Endothelial cell of umbilical vein (primary cell): Measurements from ENCODE around the gene LRRC8A. TPM values are rescaled to one million over a fixed set of nuclear protein-coding genes. Genes with fewer than 3 reads are reported as not detected.

Experiments
- Bru-seq: library from RNA; stranded (reverse); fragments of 400-500 nt; gene quantifications from one replicate; lab custom pipeline; 2021; lab: Mats Ljungman, UMichigan
- BruChase-seq, 2 experiments: library from RNA; stranded (reverse); fragments of 400-500 nt; gene quantifications; one replicate each; lab custom pipeline; 2021; lab: Mats Ljungman, UMichigan
- BruUV-seq: library from RNA; stranded (reverse); fragments of 400-500 nt; replicated peaks from 2 replicates; lab custom pipeline; 2021; lab: Mats Ljungman, UMichigan
- CTCF ChIA-PET: fragments of 300-600, 350-600 bp; sonication (Branson Sonifier 250); formaldehyde crosslinking; loops from one replicate; lab custom pipeline; 2021; ENCODE audit warnings: antibody characterized with exemption, inconsistent platforms; lab: Charles Lee
- POLR2A ChIA-PET: fragments of 300-600, 350-600 bp; sonication (Branson Sonifier 250); formaldehyde crosslinking; loops from one replicate; lab custom pipeline; 2021; ENCODE audit warnings: antibody characterized with exemption, inconsistent platforms; lab: Charles Lee
- DNase-seq: peaks from one replicate; pipeline ENCODE4 v3.0.0-alpha.2; 2011; ENCODE audit warnings: low read depth, low spot score
- FAIRE-seq: peaks from 2 replicates; lab custom pipeline; 2011; peaks lifted over from hg19 to GRCh38; lab: Jason Lieb, UNC
- H2AFZ ChIP-seq: 2 replicates; pipeline ENCODE4 v1.6.0; 2012; ENCODE audit warnings: low read depth, low read length, control low read depth, inconsistent platforms
- H3K27ac ChIP-seq: 2 replicates; pipeline ENCODE4 v1.5.1; 2011; ENCODE audit warnings: low read depth, mild to moderate bottlenecking, control low read depth, low read length, moderate library complexity; ENCODE audit not compliant: insufficient read depth
- H3K27me3 ChIP-seq, 2 experiments: 2 replicates each; pipeline versions ENCODE4 v1.6.0 to v1.6.1; 2011; ENCODE audit warnings: low read length in 2 of 2, mixed read lengths in 1 of 2; ENCODE audit not compliant: control insufficient read depth in 2 of 2, insufficient read depth in 2 of 2
- H3K36me3 ChIP-seq, 2 experiments: 2 replicates in 1 of 2; 3 replicates in 1 of 2; pipeline ENCODE4 v1.5.1; 2011; ENCODE audit warnings: low read length in 2 of 2, mild to moderate bottlenecking in 1 of 2, moderate library complexity in 1 of 2; ENCODE audit not compliant: control insufficient read depth in 2 of 2, insufficient read depth in 2 of 2; ENCODE audit errors: extremely low read depth in 1 of 2
- H3K4me1 ChIP-seq: 3 replicates; pipeline ENCODE4 v1.5.1; 2011; ENCODE audit warnings: mild to moderate bottlenecking, low read length; ENCODE audit not compliant: control insufficient read depth, insufficient read depth; ENCODE audit errors: extremely low read depth
- H3K4me2 ChIP-seq: 2 replicates; pipeline ENCODE4 v1.6.1; 2011; ENCODE audit warnings: low read length, control low read depth, mixed read lengths; ENCODE audit not compliant: insufficient read depth
- H3K4me3 ChIP-seq, 3 experiments: fragments of 200-600 bp in 1 of 3; sonication (generic), shearing (Covaris generic) in 1 of 3; replicated peaks in 1 of 3; 2 replicates each; pipeline ENCODE4 v1.5.1; 2011 to 2016; ENCODE audit warnings: control low read depth in 3 of 3, low read length in 3 of 3, mild to moderate bottlenecking in 2 of 3, inconsistent platforms in 1 of 3, low read depth in 1 of 3, moderate library complexity in 1 of 3; ENCODE audit not compliant: insufficient read depth in 1 of 3
- H3K79me2 ChIP-seq: 2 replicates; pipeline ENCODE4 v1.6.0; 2012; ENCODE audit warnings: low read length, inconsistent platforms; ENCODE audit not compliant: control insufficient read depth, insufficient read depth
- H3K9ac ChIP-seq: replicated peaks from 2 replicates; pipeline ENCODE3; 2011; ENCODE audit warnings: low read length, control low read depth; ENCODE audit not compliant: insufficient read depth; ENCODE audit errors: extremely low read depth
- H3K9me1 ChIP-seq: replicated peaks from 3 replicates; pipeline ENCODE4 v1.6.0; 2011; ENCODE audit warnings: mild to moderate bottlenecking, low read length; ENCODE audit not compliant: control insufficient read depth, insufficient read depth; ENCODE audit errors: extremely low read depth
- H3K9me3 ChIP-seq: replicated peaks from 2 replicates; pipeline ENCODE4 v1.5.1; 2012; ENCODE audit warnings: low read length, inconsistent platforms; ENCODE audit not compliant: control insufficient read depth, insufficient read depth
- H4K20me1 ChIP-seq: replicated peaks from 2 replicates; pipeline ENCODE3; 2011; ENCODE audit warnings: mild to moderate bottlenecking, low read length; ENCODE audit not compliant: control insufficient read depth, insufficient read depth; ENCODE audit errors: extremely low read depth
- EZH2 ChIP-seq: IDR thresholded peaks from 2 replicates; pipeline ENCODE4 v1.6.1; 2012; ENCODE audit warnings: borderline replicate concordance, low read depth, mild to moderate bottlenecking, moderate library complexity, low read length, inconsistent platforms; ENCODE audit not compliant: severe bottlenecking
- FOS ChIP-seq: IDR thresholded peaks from 2 replicates; pipeline ENCODE4 v1.6.1; 2011; ENCODE audit warnings: mild to moderate bottlenecking, low read length, moderate library complexity, borderline replicate concordance; ENCODE audit not compliant: insufficient read depth
- GATA2 ChIP-seq: IDR thresholded peaks from 2 replicates; pipeline ENCODE4 v1.7.0; 2011; ENCODE audit warnings: low read depth, mild to moderate bottlenecking, moderate library complexity, mixed read lengths, low read length; ENCODE audit not compliant: insufficient read length, insufficient read depth
- JUN ChIP-seq: IDR thresholded peaks from 2 replicates; pipeline ENCODE4 v1.6.1; 2011; ENCODE audit warnings: borderline replicate concordance, low read depth; ENCODE audit not compliant: insufficient read length, insufficient read depth
- POLR2A ChIP-seq: IDR thresholded peaks from 2 replicates; pipeline ENCODE4 v1.6.1; 2012; ENCODE audit warnings: low read depth, mild to moderate bottlenecking, control low read depth, low read length
- POLR2AphosphoS5 ChIP-seq: IDR thresholded peaks from 2 replicates; pipeline ENCODE4 v1.6.1; 2012; ENCODE audit warnings: low read depth, mild to moderate bottlenecking, control low read depth, low read length, moderate library complexity; ENCODE audit not compliant: insufficient read depth
- dilution Hi-C: fragments of 300-500 bp; cut with MboI; formaldehyde crosslinking; loops from one replicate; pipeline ENCODE4 v1.15.0; 2019; ENCODE audit warnings: low sequenced_read_pairs; ENCODE audit not compliant: extremely low pct_ligation_motif_present
- intact Hi-C: fragments of 100-400 bp; cut with micrococcal nuclease; formaldehyde crosslinking; loops from one replicate; pipeline ENCODE4 v1.10.0; 2022
- long read RNA-seq: library from polyadenylated mRNA; stranded (forward); transcript quantifications from one replicate; pipeline ENCODE4 v2.0.0, GENCODE V29; 2021
- polyA minus RNA-seq, 3 experiments: library from RNA; depleted of rRNA, polyadenylated mRNA; stranded (reverse); fragments of >200 nt; gene quantifications; 1 replicate in 1 of 3; 2 replicates in 2 of 3; pipeline ENCODE4 v1.2.3, GENCODE V29; 2011
- polyA plus RNA-seq, 4 experiments: library from polyadenylated mRNA; depleted of rRNA in 3 of 4; stranded (reverse) in 3 of 4; unstranded in 1 of 4; fragments of >200 nt; gene quantifications; 2 replicates each; pipeline versions ENCODE4 v1.2.1 to v1.2.3, GENCODE V29; 2011 to 2012; ENCODE audit warnings: missing spikeins in 1 of 4
- total RNA-seq: library from RNA; stranded (reverse); gene quantifications from 2 replicates; pipeline ENCODE4 v1.2.3, GENCODE V29; 2021
- TF ChIP-seq, protein P1 (sequence below), 2 donors: IDR thresholded peaks; 1 replicate in 1 of 2; 2 replicates in 1 of 2; pipeline ENCODE4 v1.5.1; 2011; ENCODE audit warnings: low read length in 2 of 2, mild to moderate bottlenecking in 2 of 2, moderate library complexity in 2 of 2, control low read depth in 1 of 2, inconsistent platforms in 1 of 2, low read depth in 1 of 2; ENCODE audit not compliant: insufficient read depth in 1 of 2; ENCODE audit errors: extremely low read depth in 1 of 2

Gene LRRC8A
- total RNA-seq (99.6 and 126 TPM in 2 replicates), polyA plus RNA-seq (129 and 134 TPM in 2 replicates), polyA minus RNA-seq (179 and 186 TPM in 2 replicates), Bru-seq, nascent RNA (percentile 78 among the genes with signal in this experiment), BruChase-seq, experiment 1, labeled RNA remaining after a 6-hour chase (percentile 87 among the genes with signal in this experiment), BruChase-seq, experiment 2, labeled RNA remaining after a 2-hour chase (percentile 90 among the genes with signal in this experiment)
- 114 TPM in 2 replicates for polyA plus RNA-seq (2011; cell fraction: cytosol; rRNA removed)
- polyA plus RNA-seq (2011; cell fraction: nucleus; rRNA removed) = 66.6 and 67.7 TPM in 2 replicates
- 82.3 and 108 TPM in 2 replicates for polyA plus RNA-seq (2012)
- 21.5 TPM for polyA minus RNA-seq (2011; cell fraction: cytosol; rRNA and poly(A)+ RNA removed)
- polyA minus RNA-seq (2011; cell fraction: nucleus; rRNA and poly(A)+ RNA removed) = 55.5 and 56.5 TPM in 2 replicates
- long read RNA-seq, full-length matches to known transcripts = 289 of 438 reads
- long read RNA-seq, partial matches to known transcripts = 102 of 438 reads
- long read RNA-seq, other reads (novel, unspliced or antisense) = 47 of 438 reads

DNA sequence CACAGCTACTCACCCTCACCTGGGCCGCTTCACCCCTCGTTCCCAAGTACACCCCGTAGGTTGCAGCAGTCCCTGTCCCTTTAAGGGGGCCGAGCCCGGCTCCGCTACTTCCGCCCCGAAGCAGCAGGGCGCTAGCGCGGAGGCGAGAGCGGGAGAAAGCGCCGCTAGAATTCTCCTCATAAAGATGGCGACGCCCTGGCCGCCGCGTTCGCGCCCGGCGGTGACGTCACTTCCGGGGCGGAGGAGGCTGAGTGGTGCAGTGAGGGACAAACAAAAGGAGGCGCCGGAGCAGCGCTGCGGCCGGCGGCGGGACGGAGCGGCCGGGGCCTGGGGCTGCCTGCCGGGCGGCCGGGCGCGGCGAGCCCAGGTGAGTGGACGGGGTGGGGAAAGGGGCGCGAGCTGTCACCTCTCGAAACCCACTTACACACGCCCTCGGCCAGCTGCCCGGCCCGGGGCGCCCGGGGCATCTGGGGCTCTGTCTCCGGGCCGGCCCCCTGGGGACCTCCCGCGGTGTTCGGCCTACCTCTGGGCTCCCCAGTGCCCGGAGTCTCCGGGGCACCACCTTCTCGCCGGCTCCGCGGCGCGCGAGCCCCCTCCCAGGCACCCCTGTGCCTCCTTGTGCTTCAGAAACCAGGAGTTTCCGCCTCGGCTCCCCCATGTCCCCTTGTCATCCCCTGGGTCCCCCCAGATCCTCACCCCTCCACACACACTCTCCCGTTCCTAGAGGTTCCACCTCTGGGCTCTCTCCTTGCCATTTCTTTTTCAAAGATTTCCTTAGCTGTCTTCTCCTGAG lies at the start of gene LRRC8A, which contains the start of gene KYAT1:
TSS of gene LRRC8A (plus strand) at position 250 of the 793 bp plus-strand sequence. CDS start 25,032 bp downstream, outside the sequence.
TSS of gene KYAT1 (minus strand) at position 67 of the 793 bp plus-strand sequence. CDS start 36,545 bp downstream, outside the sequence.
- peak within 1 kb of the TSS; percentile 91 for H3K4me2 ChIP-seq
- no peaks in the 10 kb centered on the region for H3K9me3 ChIP-seq
- peaks cover 41% of the 10 kb centered on the region for H3K4me1 ChIP-seq
- H2AFZ ChIP-seq = peak within 1 kb of the TSS; percentile 83
- H3K9ac ChIP-seq = peak within 1 kb of the TSS; percentile 84
- H3K4me3 ChIP-seq = peak within 1 kb of the TSS; percentile 83 to 91 (median 90)
- FAIRE-seq (peak; percentile 98), DNase-seq (peak; percentile 96)
- intact Hi-C loops (loop anchor here (1.0 to 5.0 kb wide), 4 partner anchors 19 to 65 kb away; partner anchors contain the start of genes DOLK and NUP188), dilution Hi-C loops (no loop called here)
- CTCF ChIA-PET = interaction anchor here (0.9 to 1.4 kb wide), 4 partner anchors 9 to 64 kb away, joined by 3 to 6 read pairs (median 4); partner anchors contain the start of gene ENDOG
- no peaks in the 10 kb centered on the region for H3K9me1 ChIP-seq
- H3K36me3 ChIP-seq = peaks cover 0 to 5% of the 10 kb centered on the region in 2 experiments
- BruUV-seq = TSS peak; percentile 44
- POLR2A ChIA-PET = interaction anchor here (1.7 kb wide), 1 partner anchor 66 kb away, joined by 12 read pairs; no protein-coding TSS in a partner anchor
- H4K20me1 ChIP-seq = no peaks in the 10 kb centered on the region
- TF ChIP-seq, protein P1, sequence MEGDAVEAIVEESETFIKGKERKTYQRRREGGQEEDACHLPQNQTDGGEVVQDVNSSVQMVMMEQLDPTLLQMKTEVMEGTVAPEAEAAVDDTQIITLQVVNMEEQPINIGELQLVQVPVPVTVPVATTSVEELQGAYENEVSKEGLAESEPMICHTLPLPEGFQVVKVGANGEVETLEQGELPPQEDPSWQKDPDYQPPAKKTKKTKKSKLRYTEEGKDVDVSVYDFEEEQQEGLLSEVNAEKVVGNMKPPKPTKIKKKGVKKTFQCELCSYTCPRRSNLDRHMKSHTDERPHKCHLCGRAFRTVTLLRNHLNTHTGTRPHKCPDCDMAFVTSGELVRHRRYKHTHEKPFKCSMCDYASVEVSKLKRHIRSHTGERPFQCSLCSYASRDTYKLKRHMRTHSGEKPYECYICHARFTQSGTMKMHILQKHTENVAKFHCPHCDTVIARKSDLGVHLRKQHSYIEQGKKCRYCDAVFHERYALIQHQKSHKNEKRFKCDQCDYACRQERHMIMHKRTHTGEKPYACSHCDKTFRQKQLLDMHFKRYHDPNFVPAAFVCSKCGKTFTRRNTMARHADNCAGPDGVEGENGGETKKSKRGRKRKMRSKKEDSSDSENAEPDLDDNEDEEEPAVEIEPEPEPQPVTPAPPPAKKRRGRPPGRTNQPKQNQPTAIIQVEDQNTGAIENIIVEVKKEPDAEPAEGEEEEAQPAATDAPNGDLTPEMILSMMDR (IDR thresholded peaks at IDR 0.05; ENCODE audit: extremely low read depth in 1 of 2, insufficient read depth in 1 of 2, low read depth in 1 of 2, low read length in 2 of 2) = no peak
- TF ChIP-seq GATA2 = no peak
- TF ChIP-seq JUN = peak; percentile 74
- TF ChIP-seq POLR2AphosphoS5 = peak; percentile 99
- no peak for TF ChIP-seq EZH2
- TF ChIP-seq POLR2A = peak; percentile 98
- peak; percentile 60 for TF ChIP-seq FOS
- H3K27ac ChIP-seq = peak within 1 kb of the TSS; percentile 77
- H3K79me2 ChIP-seq = peaks cover 69% of the 10 kb centered on the region
- no peaks in the 10 kb centered on the region for H3K27me3 ChIP-seq
